Caco-2 (cell line): ENCODE measurements around the gene DCST1. TPM values are rescaled to one million over a fixed set of nuclear protein-coding genes. Genes with fewer than 3 reads are reported as not detected.

Source experiments
- BruUV-seq: library from RNA; stranded (reverse); fragments of 400-500 nt; replicated peaks from 2 replicates; lab custom pipeline; 2021; lab: Mats Ljungman, UMichigan
- CTCF ChIA-PET: fragments of 300-600 bp; sonication (Branson Sonifier 250); formaldehyde crosslinking; loops from one replicate; lab custom pipeline; 2022; ENCODE audit warnings: antibody characterized with exemption; lab: Charles Lee
- POLR2A ChIA-PET: fragments of 300-600 bp; sonication (Branson Sonifier 250); formaldehyde crosslinking; loops from one replicate; lab custom pipeline; 2022; ENCODE audit warnings: antibody characterized with exemption; lab: Charles Lee
- DNase-seq, 2 experiments: peaks; one replicate each; pipeline versions ENCODE4 v3.0.0 to v3.0.0-alpha.2; 2020 to 2022
- H3K27me3 ChIP-seq: replicated peaks from 2 replicates; pipeline ENCODE4 v1.6.0; 2011; ENCODE audit warnings: low read length; ENCODE audit not compliant: control insufficient read depth, insufficient read depth
- H3K36me3 ChIP-seq: 2 replicates; pipeline ENCODE4 v1.5.1; 2011; ENCODE audit warnings: low read length; ENCODE audit not compliant: control insufficient read depth, insufficient read depth
- H3K4me1 ChIP-seq: fragments of 250-450 bp; sonication (Bioruptor Pico); 2 replicates; pipeline ENCODE4 v1.5.1; 2020; ENCODE audit warnings: mild to moderate bottlenecking
- H3K4me3 ChIP-seq: 2 replicates; pipeline ENCODE4 v1.5.1; 2011; ENCODE audit warnings: low read depth, mild to moderate bottlenecking, control low read depth, low read length
- H3K9me3 ChIP-seq: fragments of 250-450 bp; sonication (Bioruptor Pico); 2 replicates; pipeline ENCODE4 v1.5.1; 2020; ENCODE audit warnings: mild to moderate bottlenecking, moderate library complexity
- H3K27ac Mint-ChIP-seq: one replicate; pipeline ENCODE4 v1.8.0; 2022; ENCODE audit warnings: mixed read lengths; ENCODE audit not compliant: unreplicated experiment
- H3K27me3 Mint-ChIP-seq: one replicate; pipeline ENCODE4 v1.8.0; 2022; ENCODE audit warnings: mixed read lengths; ENCODE audit not compliant: insufficient read depth, unreplicated experiment
- H3K36me3 Mint-ChIP-seq: one replicate; pipeline ENCODE4 v1.8.0; 2022; ENCODE audit warnings: mild to moderate bottlenecking, mixed read lengths; ENCODE audit not compliant: insufficient read depth, unreplicated experiment
- H3K4me1 Mint-ChIP-seq: one replicate; pipeline ENCODE4 v1.8.0; 2022; ENCODE audit warnings: low read depth, mixed read lengths; ENCODE audit not compliant: unreplicated experiment
- H3K4me3 Mint-ChIP-seq: one replicate; pipeline ENCODE4 v1.8.0; 2022; ENCODE audit warnings: mild to moderate bottlenecking, moderate library complexity, mixed read lengths; ENCODE audit not compliant: unreplicated experiment
- H3K9me3 Mint-ChIP-seq: one replicate; pipeline ENCODE4 v1.8.0; 2022; ENCODE audit warnings: mixed read lengths; ENCODE audit not compliant: unreplicated experiment
- CTCF ChIP-seq, 2 experiments: fragments of 200-600 bp in 1 of 2; IDR thresholded peaks; 1 replicate in 1 of 2; 2 replicates in 1 of 2; pipeline versions ENCODE4 v1.5.1 to v1.8.0; 2011 to 2022; ENCODE audit warnings: antibody characterized with exemption in 1 of 2, control low read depth in 1 of 2, inconsistent platforms in 1 of 2, low read depth in 1 of 2, low read length in 1 of 2, mild to moderate bottlenecking in 1 of 2, moderate library complexity in 1 of 2; ENCODE audit not compliant: insufficient read depth in 1 of 2, severe bottlenecking in 1 of 2, unreplicated experiment in 1 of 2
- intact Hi-C: fragments of 100-400 bp; cut with micrococcal nuclease; formaldehyde crosslinking; loops from one replicate; pipeline ENCODE4 v1.10.0; 2022; ENCODE audit not compliant: unreplicated experiment
- total RNA-seq: library from RNA; stranded (reverse); gene quantifications from 2 replicates; pipeline ENCODE4 v1.2.3, GENCODE V29; 2022

DCST1 gene
- total RNA-seq, 1 experiment from 2014 or later: not detected

DNA sequence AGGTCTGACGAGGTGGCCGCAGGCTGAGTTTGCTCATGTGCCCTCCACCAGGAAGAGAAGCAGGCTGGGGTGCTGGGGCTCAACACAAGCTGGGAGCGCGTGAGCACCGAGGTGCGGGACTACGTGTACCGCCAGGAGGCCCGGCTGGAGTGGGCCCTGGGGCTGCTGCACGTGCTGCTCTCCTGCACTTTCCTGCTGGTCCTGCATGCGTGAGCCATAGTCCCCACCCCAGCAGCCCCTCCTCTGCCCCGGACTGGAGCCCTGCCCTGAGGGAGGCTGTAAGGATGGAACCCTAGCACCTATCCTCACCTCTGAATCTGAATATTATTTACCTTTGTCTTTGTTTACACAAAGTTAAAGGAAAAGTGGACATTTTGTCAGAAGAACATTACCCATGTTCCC, 9.7 kb downstream of the DCST1 start:
- BruUV-seq: no TSS peak
- no peak for DNase-seq
- no peak overlapping the region for H3K27ac Mint-ChIP-seq
- no peak overlapping the region for H3K4me3 Mint-ChIP-seq
- H3K27me3 ChIP-seq: no peaks in the 10 kb centered on the region
- H3K9me3 ChIP-seq: no peaks in the 10 kb centered on the region
- no peak for TF ChIP-seq CTCF (IDR thresholded peaks at IDR 0.05; ENCODE audit: insufficient read depth in 1 of 2, low read depth in 1 of 2, low read length in 1 of 2, severe bottlenecking in 1 of 2, unreplicated experiment in 1 of 2)
- no peaks in the 10 kb centered on the region for H3K9me3 Mint-ChIP-seq
- H3K4me3 ChIP-seq: no peak overlapping the region
- H3K36me3 ChIP-seq: no peaks in the 10 kb centered on the region
- POLR2A ChIA-PET: no interaction called here
- H3K4me1 ChIP-seq: peaks cover 10% of the 10 kb centered on the region; the same call in 1 of the 2 replicates
- H3K36me3 Mint-ChIP-seq: no peaks in the 10 kb centered on the region
- H3K4me1 Mint-ChIP-seq: peaks cover 12% of the 10 kb centered on the region
- CTCF ChIA-PET: interaction anchor here (1.7 to 2.8 kb wide), 4 partner anchors 14 to 48 kb away, joined by 9 to 24 read pairs (median 12); no protein-coding TSS in a partner anchor
- H3K27me3 Mint-ChIP-seq: no peaks in the 10 kb centered on the region
- intact Hi-C loops: no loop called here

DNA sequence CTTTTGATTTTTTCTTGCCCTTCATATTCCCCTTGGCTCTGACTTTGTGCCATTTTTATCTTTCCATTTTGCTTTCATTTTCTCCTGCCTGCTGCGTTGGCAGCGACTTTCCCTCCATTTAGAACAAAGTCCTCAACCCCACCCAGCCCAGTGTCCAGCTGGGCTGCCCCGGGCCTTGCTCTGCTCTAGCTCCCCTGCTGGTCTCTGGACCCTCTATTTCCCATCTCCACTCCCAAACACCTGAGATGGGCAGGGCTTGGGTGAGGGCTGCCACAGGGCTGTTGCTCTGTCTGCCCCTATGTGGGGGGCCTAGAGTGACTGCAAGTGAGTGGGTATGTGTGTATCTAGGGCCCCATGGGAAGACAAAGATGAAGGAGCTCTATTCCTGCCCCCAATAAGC, 10.2 kb downstream of the DCST1 start:
- no peak for TF ChIP-seq CTCF (IDR thresholded peaks at IDR 0.05; ENCODE audit: insufficient read depth in 1 of 2, low read depth in 1 of 2, low read length in 1 of 2, severe bottlenecking in 1 of 2, unreplicated experiment in 1 of 2)
- Mint-ChIP-seq H3K4me1 (peaks cover 7% of the 10 kb centered on the region), H3K27me3 (no peaks in the 10 kb centered on the region), H3K27ac (no peak overlapping the region), H3K9me3 (no peaks in the 10 kb centered on the region), H3K4me3 (no peak overlapping the region), H3K36me3 (no peaks in the 10 kb centered on the region)
- Histone ChIP-seq H3K9me3 (no peaks in the 10 kb centered on the region), H3K27me3 (no peaks in the 10 kb centered on the region), H3K4me3 (no peak overlapping the region), H3K36me3 (no peaks in the 10 kb centered on the region), H3K4me1 (peaks cover 10% of the 10 kb centered on the region; the same call in 1 of the 2 replicates)
- CTCF ChIA-PET: interaction anchor here (1.0 to 2.8 kb wide), 8 partner anchors 9 to 48 kb away, joined by 4 to 24 read pairs (median 10); no protein-coding TSS in a partner anchor
- no TSS peak for BruUV-seq
- POLR2A ChIA-PET: no interaction called here
- no peak for DNase-seq
- intact Hi-C loops: no loop called here

- Mint-ChIP-seq H3K36me3 (no peaks in the 10 kb centered on the region), H3K27ac (no peak overlapping the region), H3K9me3 (no peaks in the 10 kb centered on the region), H3K4me3 (no peak overlapping the region), H3K27me3 (no peaks in the 10 kb centered on the region), H3K4me1 (peaks cover 8% of the 10 kb centered on the region)
- no peaks in the 10 kb centered on the region for H3K9me3 ChIP-seq
- ChIA-PET CTCF (interaction anchor here (0.5 to 2.8 kb wide), 13 partner anchors 10 to 1413 kb away, joined by 3 to 24 read pairs (median 5); partner anchors contain the start of genes EFNA3 and PMVK), POLR2A (no interaction called here)
- peaks cover 11% of the 10 kb centered on the region for H3K4me1 ChIP-seq
- TF ChIP-seq CTCF (IDR thresholded peaks at IDR 0.05; ENCODE audit: insufficient read depth in 1 of 2, low read depth in 1 of 2, low read length in 1 of 2, severe bottlenecking in 1 of 2, unreplicated experiment in 1 of 2): no peak
- no peaks in the 10 kb centered on the region for H3K27me3 ChIP-seq
- intact Hi-C loops: no loop called here
- no peak overlapping the region for H3K4me3 ChIP-seq
- BruUV-seq: no TSS peak
- H3K36me3 ChIP-seq: no peaks in the 10 kb centered on the region
- DNase-seq: no peak
These were observed 10.7 kb downstream of the DCST1 start for GRCh38 chr1:155044365-155044764.
